ENCODE data around the gene TSHZ3.

TSHZ3 gene

GRCh38 chr19:31331536-31331935, 17.7 kb downstream of the TSHZ3 start:
- Histone ChIP-seq H3K4me3 (ENCODE audit: low read length) (no peak overlapping the region), H3K27ac (ENCODE audit: low read length) (no peak overlapping the region), H3K9ac (ENCODE audit: low read length) (no peak overlapping the region), H3K4me1 (ENCODE audit: control insufficient read depth, low read depth, low read length) (peaks cover 12% of the 10 kb centered on the region), H3K9me3 (ENCODE audit: control insufficient read depth, low read depth, low read length) (no peaks in the 10 kb centered on the region), H3K36me3 (ENCODE audit: control insufficient read depth, low read depth, low read length) (no peaks in the 10 kb centered on the region), H3K27me3 (ENCODE audit: control insufficient read depth, insufficient read depth, low read length) (no peaks in the 10 kb centered on the region)

GRCh38 chr19:31330761-31331160, 18.5 kb downstream of the TSHZ3 start:
- Histone ChIP-seq H3K4me1 (ENCODE audit: control insufficient read depth, low read depth, low read length) (peaks cover 12% of the 10 kb centered on the region), H3K36me3 (ENCODE audit: control insufficient read depth, low read depth, low read length) (no peaks in the 10 kb centered on the region), H3K27me3 (ENCODE audit: control insufficient read depth, insufficient read depth, low read length) (no peaks in the 10 kb centered on the region), H3K9me3 (ENCODE audit: control insufficient read depth, low read depth, low read length) (no peaks in the 10 kb centered on the region), H3K9ac (ENCODE audit: low read length) (no peak overlapping the region), H3K27ac (ENCODE audit: low read length) (no peak overlapping the region), H3K4me3 (ENCODE audit: low read length) (no peak overlapping the region)

- H3K27ac ChIP-seq (ENCODE audit: low read length): no peak overlapping the region
Observed at GRCh38 chr19:31330237-31330636, 19.0 kb downstream of the TSHZ3 start.

GRCh38 chr19:31329819-31330218, 19.4 kb downstream of the TSHZ3 start:
- no peaks in the 10 kb centered on the region for H3K9me3 ChIP-seq (ENCODE audit: control insufficient read depth, low read depth, low read length)
- H3K4me3 ChIP-seq (ENCODE audit: low read length): no peak overlapping the region
- peaks cover 8% of the 10 kb centered on the region for H3K4me1 ChIP-seq (ENCODE audit: control insufficient read depth, low read depth, low read length)
- H3K27ac ChIP-seq (ENCODE audit: low read length): no peak overlapping the region
- H3K27me3 ChIP-seq (ENCODE audit: control insufficient read depth, insufficient read depth, low read length): no peaks in the 10 kb centered on the region
- H3K36me3 ChIP-seq (ENCODE audit: control insufficient read depth, low read depth, low read length): no peaks in the 10 kb centered on the region
- H3K9ac ChIP-seq (ENCODE audit: low read length): no peak overlapping the region

More at GRCh38 chr19:31330237-31330636, 19.0 kb downstream of the TSHZ3 start:
- no peaks in the 10 kb centered on the region for H3K9me3 ChIP-seq (ENCODE audit: control insufficient read depth, low read depth, low read length)
- H3K27me3 ChIP-seq (ENCODE audit: control insufficient read depth, insufficient read depth, low read length): no peaks in the 10 kb centered on the region
- peaks cover 12% of the 10 kb centered on the region for H3K4me1 ChIP-seq (ENCODE audit: control insufficient read depth, low read depth, low read length)
- H3K4me3 ChIP-seq (ENCODE audit: low read length): no peak overlapping the region
- H3K9ac ChIP-seq (ENCODE audit: low read length): no peak overlapping the region
- H3K36me3 ChIP-seq (ENCODE audit: control insufficient read depth, low read depth, low read length): no peaks in the 10 kb centered on the region

DNA sequence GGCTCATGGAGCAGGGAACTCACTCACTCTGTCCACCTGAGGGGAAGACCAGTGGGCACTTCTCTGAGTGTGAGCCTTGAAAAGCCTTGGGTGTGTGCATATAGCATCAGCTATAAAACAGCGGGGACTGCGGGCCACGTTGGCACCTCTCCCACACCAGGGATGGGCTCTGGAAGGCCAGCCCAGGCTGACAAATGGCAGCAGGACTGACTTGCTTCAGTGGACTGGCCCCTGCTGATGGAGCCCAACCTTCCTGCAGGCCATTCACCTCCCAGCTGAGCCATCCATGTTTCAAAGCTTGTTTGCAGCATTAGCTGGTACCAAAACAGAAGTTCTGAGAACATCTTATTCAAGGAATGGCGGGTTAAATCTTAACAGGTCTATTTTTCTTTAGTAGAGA, 21.0 kb downstream of the TSHZ3 start:
- no peak overlapping the region for H3K27ac ChIP-seq (ENCODE audit: low read length)
- no peak overlapping the region for H3K4me3 ChIP-seq (ENCODE audit: low read length)
- H3K36me3 ChIP-seq (ENCODE audit: control insufficient read depth, low read depth, low read length): no peaks in the 10 kb centered on the region
- no peaks in the 10 kb centered on the region for H3K9me3 ChIP-seq (ENCODE audit: control insufficient read depth, low read depth, low read length)
- H3K4me1 ChIP-seq (ENCODE audit: control insufficient read depth, low read depth, low read length): no peaks in the 10 kb centered on the region
- H3K9ac ChIP-seq (ENCODE audit: low read length): no peak overlapping the region
- H3K27me3 ChIP-seq (ENCODE audit: control insufficient read depth, insufficient read depth, low read length): no peaks in the 10 kb centered on the region

- Histone ChIP-seq H3K9ac (ENCODE audit: low read length) (no peak overlapping the region), H3K36me3 (ENCODE audit: control insufficient read depth, low read depth, low read length) (no peaks in the 10 kb centered on the region), H3K27me3 (ENCODE audit: control insufficient read depth, insufficient read depth, low read length) (no peaks in the 10 kb centered on the region), H3K27ac (ENCODE audit: low read length) (no peak overlapping the region), H3K9me3 (ENCODE audit: control insufficient read depth, low read depth, low read length) (no peaks in the 10 kb centered on the region), H3K4me3 (ENCODE audit: low read length) (no peak overlapping the region), H3K4me1 (ENCODE audit: control insufficient read depth, low read depth, low read length) (no peaks in the 10 kb centered on the region)
Observed at GRCh38 chr19:31326329-31327028, 22.8 kb downstream of the TSHZ3 start.

- Histone ChIP-seq H3K4me1 (ENCODE audit: control insufficient read depth, low read depth, low read length) (no peaks in the 10 kb centered on the region), H3K4me3 (ENCODE audit: low read length) (no peak overlapping the region), H3K27me3 (ENCODE audit: control insufficient read depth, insufficient read depth, low read length) (no peaks in the 10 kb centered on the region), H3K27ac (ENCODE audit: low read length) (no peak overlapping the region), H3K9me3 (ENCODE audit: control insufficient read depth, low read depth, low read length) (no peaks in the 10 kb centered on the region), H3K36me3 (ENCODE audit: control insufficient read depth, low read depth, low read length) (no peaks in the 10 kb centered on the region), H3K9ac (ENCODE audit: low read length) (no peak overlapping the region)
Observed at GRCh38 chr19:31325342-31325741, 23.9 kb downstream of the TSHZ3 start.

- Histone ChIP-seq H3K9ac (ENCODE audit: low read length) (no peak overlapping the region), H3K9me3 (ENCODE audit: control insufficient read depth, low read depth, low read length) (no peaks in the 10 kb centered on the region), H3K27ac (ENCODE audit: low read length) (no peak overlapping the region), H3K4me1 (ENCODE audit: control insufficient read depth, low read depth, low read length) (peaks cover 26% of the 10 kb centered on the region), H3K4me3 (ENCODE audit: low read length) (no peak overlapping the region), H3K36me3 (ENCODE audit: control insufficient read depth, low read depth, low read length) (no peaks in the 10 kb centered on the region), H3K27me3 (ENCODE audit: control insufficient read depth, insufficient read depth, low read length) (no peaks in the 10 kb centered on the region)
Observed at GRCh38 chr19:31319465-31319864, 29.8 kb downstream of the TSHZ3 start.

DNA sequence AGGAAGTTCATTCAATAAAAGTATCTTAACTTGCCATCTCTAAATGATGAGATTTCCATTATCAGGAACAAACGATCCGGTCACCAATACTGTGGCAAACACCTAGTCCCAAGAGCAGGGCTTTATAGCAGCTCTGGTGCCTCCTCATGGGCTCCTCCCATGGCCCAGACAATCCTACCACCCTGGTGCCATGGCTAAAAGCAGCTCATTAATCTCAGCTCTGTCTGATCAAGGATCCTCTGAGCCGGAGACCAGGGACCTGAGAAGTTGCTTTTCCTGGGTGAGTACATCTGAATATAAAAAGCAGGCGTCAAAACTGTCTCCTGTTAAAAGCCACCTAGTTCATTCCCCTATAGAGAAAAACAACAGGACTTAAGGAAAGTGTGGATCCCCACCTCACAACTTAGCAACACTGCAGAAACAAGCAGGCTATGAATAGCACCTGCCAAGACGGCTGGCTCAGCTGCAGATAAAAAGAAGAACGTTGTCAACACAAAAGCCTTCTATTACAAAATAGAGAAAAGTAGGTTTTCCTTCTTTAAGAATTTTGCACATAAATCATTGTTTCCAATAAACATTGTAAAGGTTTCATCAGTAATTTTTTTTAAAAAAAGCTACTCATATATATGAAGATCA, 30.3 kb downstream of the TSHZ3 start:
- H3K27me3 ChIP-seq (ENCODE audit: control insufficient read depth, insufficient read depth, low read length): no peaks in the 10 kb centered on the region
- no peaks in the 10 kb centered on the region for H3K9me3 ChIP-seq (ENCODE audit: control insufficient read depth, low read depth, low read length)
- H3K9ac ChIP-seq (ENCODE audit: low read length): no peak overlapping the region
- peaks cover 26% of the 10 kb centered on the region for H3K4me1 ChIP-seq (ENCODE audit: control insufficient read depth, low read depth, low read length)
- H3K36me3 ChIP-seq (ENCODE audit: control insufficient read depth, low read depth, low read length): no peaks in the 10 kb centered on the region
- no peak overlapping the region for H3K4me3 ChIP-seq (ENCODE audit: low read length)
- no peak overlapping the region for H3K27ac ChIP-seq (ENCODE audit: low read length)

- Histone ChIP-seq H3K4me1 (ENCODE audit: control insufficient read depth, low read depth, low read length) (peaks cover 26% of the 10 kb centered on the region), H3K4me3 (ENCODE audit: low read length) (no peak overlapping the region), H3K27me3 (ENCODE audit: control insufficient read depth, insufficient read depth, low read length) (no peaks in the 10 kb centered on the region), H3K36me3 (ENCODE audit: control insufficient read depth, low read depth, low read length) (no peaks in the 10 kb centered on the region), H3K9ac (ENCODE audit: low read length) (no peak overlapping the region), H3K27ac (ENCODE audit: low read length) (no peak overlapping the region), H3K9me3 (ENCODE audit: control insufficient read depth, low read depth, low read length) (no peaks in the 10 kb centered on the region)
Observed at GRCh38 chr19:31317570-31317969, 31.7 kb downstream of the TSHZ3 start.

DNA sequence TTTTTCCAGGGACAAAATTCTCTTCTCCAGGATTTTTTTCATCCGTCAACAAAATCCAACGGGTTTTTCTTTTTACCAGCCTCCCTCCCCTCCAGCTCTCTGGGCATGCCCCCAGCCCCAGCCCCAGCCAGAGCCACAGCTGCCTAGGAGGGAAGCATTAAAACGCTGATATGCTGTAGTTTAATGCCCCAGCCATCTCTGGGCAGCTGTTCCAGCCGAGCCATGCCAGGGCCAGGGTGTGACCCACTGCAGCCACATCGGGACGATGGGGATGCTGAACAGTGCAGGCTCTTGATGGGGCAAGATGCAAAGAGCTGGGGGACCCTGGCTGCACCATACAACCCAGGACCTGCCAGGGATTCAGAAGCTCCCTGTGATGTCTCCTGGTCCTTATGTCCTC, 32.1 kb downstream of the TSHZ3 start:
- peaks cover 26% of the 10 kb centered on the region for H3K4me1 ChIP-seq (ENCODE audit: control insufficient read depth, low read depth, low read length)
- H3K36me3 ChIP-seq (ENCODE audit: control insufficient read depth, low read depth, low read length): no peaks in the 10 kb centered on the region
- H3K27ac ChIP-seq (ENCODE audit: low read length): no peak overlapping the region
- H3K9me3 ChIP-seq (ENCODE audit: control insufficient read depth, low read depth, low read length): no peaks in the 10 kb centered on the region
- H3K27me3 ChIP-seq (ENCODE audit: control insufficient read depth, insufficient read depth, low read length): no peaks in the 10 kb centered on the region
- no peak overlapping the region for H3K9ac ChIP-seq (ENCODE audit: low read length)
- no peak overlapping the region for H3K4me3 ChIP-seq (ENCODE audit: low read length)
